HG02588 (cell line): ENCODE data around the gene DPYSL4.
"Not testable (repeated sequence)": the region's sequence is repeated elsewhere in the genome, so short reads cannot be mapped to it uniquely, and the experiment has no call there.

ENCODE experiments used
- ATAC-seq: cut with Tn5 transposase; IDR thresholded peaks from one replicate; pipeline ENCODE4 v1.9.1; 2021; ENCODE audit warnings: mild to moderate bottlenecking, moderate library complexity; ENCODE audit not compliant: unreplicated experiment

Gene DPYSL4

GRCh38 chr10:132205650-132206376 is 19.1 kb downstream of the DPYSL4 start:
- no peak for ATAC-seq

GRCh38 chr10:132206377-132206745 is 19.6 kb downstream of the DPYSL4 start:
- ATAC-seq, result no peak

- ATAC-seq, result no peak
Observed at GRCh38 chr10:132206806-132207535, 20.2 kb downstream of the DPYSL4 start.

GRCh38 chr10:132207536-132208461 is 21.1 kb downstream of the DPYSL4 start:
- ATAC-seq, result no peak

- ATAC-seq, result no peak
Observed at GRCh38 chr10:132208462-132209050, 21.8 kb downstream of the DPYSL4 start.

GRCh38 chr10:132209130-132209529 is 22.4 kb downstream of the DPYSL4 start:
- ATAC-seq, result no peak

GRCh38 chr10:132209978-132210530 is 23.3 kb downstream of the DPYSL4 start:
- no peak for ATAC-seq

GRCh38 chr10:132210766-132211165 is 24.0 kb downstream of the DPYSL4 start:
- ATAC-seq, result no peak

GRCh38 chr10:132211246-132211645 is 24.5 kb downstream of the DPYSL4 start:
- ATAC-seq, result no peak

GRCh38 chr10:132212816-132213215 is 26.1 kb downstream of the DPYSL4 start:
- no peak for ATAC-seq

- no peak for ATAC-seq
Observed at GRCh38 chr10:132213917-132214316, 27.2 kb downstream of the DPYSL4 start.

- ATAC-seq, result not testable (repeated sequence)
Observed at GRCh38 chr10:132216441-132216840, 29.7 kb downstream of the DPYSL4 start.

- ATAC-seq, result no peak
Observed at GRCh38 chr10:132219486-132219885, 32.7 kb downstream of the DPYSL4 start.

GRCh38 chr10:132220061-132220460 is 33.3 kb downstream of the DPYSL4 start:
- ATAC-seq, result no peak

GRCh38 chr10:132220996-132221395 is 34.2 kb downstream of the DPYSL4 start:
- ATAC-seq, result not testable (repeated sequence)

- no peak for ATAC-seq
Observed at GRCh38 chr10:132222726-132223125, 36.0 kb downstream of the DPYSL4 start.

GRCh38 chr10:132223156-132223590 is 36.4 kb downstream of the DPYSL4 start:
- peak; percentile 54 for ATAC-seq

GRCh38 chr10:132223611-132224342 is 37.0 kb downstream of the DPYSL4 start:
- no peak for ATAC-seq

- ATAC-seq, result no peak
Observed at GRCh38 chr10:132224343-132225072, 37.8 kb downstream of the DPYSL4 start.
